GM21723 (cell line): ENCODE data around the gene CENPX.
"Not testable (repeated sequence)": the region's sequence is repeated elsewhere in the genome, so short reads cannot be mapped to it uniquely, and the experiment has no call there.

Source experiments
- ATAC-seq: cut with Tn5 transposase; IDR thresholded peaks from one replicate; pipeline ENCODE4 v1.9.1; 2021; ENCODE audit warnings: mild to moderate bottlenecking, moderate library complexity; ENCODE audit not compliant: unreplicated experiment

The CENPX gene

DNA sequence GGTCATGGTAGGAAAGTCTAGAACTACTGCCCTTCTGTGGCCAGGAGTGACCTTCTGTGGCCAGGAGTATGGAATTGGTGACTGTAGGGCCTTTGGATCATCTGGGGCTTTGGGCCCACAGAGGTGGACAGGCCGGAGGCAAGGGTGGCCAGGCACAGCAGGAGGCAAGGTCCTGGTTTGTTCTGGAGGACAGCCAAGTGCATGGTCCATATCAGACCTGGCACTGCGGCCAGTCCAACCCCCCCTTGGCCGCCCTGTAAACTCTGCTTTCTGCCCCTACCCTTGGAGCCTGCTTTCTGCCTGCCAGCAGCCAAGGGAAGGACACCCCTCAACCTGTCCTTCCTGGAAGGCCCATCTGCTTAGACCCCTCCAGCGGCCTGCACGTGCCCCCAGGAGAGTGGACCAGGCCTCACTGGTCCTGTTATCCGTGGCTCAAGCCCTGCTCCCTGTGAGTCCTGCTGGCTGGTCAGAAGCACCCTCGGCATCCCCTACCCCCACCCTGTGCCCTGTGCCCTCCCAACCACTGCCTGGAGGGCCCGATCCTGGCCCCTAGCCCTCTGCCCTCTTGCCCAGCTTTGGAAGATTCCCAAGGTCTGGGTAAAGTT, 17.1 kb upstream of the CENPX start:
- no peak for ATAC-seq

DNA sequence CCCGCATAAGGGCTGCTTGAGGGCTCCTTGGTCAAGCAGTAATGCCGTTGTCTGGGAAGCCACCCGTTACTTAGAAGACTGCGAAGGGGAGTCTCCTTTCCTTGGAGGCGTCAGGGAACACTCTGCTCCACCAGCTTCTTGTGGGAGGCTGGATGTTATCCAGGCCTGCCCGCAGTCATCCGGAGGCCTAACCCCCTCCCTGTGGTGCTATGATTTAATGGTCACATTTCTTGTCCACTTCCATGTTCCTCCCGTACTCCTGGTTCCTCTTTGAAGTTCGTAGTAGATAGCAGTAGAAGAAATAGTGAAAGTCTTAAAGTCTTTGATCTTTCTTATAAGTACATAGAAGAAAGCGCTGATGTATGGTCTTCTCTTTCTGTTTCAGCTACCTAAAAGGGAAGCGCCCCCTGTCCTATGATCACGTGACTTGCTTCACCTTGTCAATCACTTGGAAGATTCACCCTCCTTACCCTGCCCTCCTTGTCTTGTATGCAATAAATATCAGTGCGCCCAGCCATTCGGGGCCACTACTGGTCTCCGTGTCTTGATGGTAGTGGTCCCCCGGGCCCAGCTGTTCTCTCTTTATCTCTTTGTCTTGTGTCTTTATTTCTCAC, 16.2 kb upstream of the CENPX start:
- ATAC-seq, result not testable (repeated sequence)

DNA sequence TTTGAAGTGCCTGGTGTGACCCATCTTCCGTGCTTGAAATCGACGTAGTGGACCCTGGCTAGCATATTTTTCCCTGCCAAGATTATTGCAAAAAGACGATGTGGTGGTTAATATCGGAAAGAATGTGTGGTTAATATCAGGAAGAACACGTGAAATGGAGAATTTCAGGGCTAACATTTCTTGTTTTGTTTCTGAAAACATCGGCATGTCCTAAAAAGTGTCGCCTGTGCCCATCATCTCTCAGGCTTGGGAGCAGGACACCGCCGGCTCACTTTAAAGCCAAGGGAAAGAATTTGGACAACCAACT, 15.2 kb upstream of the CENPX start:
- no peak for ATAC-seq

DNA sequence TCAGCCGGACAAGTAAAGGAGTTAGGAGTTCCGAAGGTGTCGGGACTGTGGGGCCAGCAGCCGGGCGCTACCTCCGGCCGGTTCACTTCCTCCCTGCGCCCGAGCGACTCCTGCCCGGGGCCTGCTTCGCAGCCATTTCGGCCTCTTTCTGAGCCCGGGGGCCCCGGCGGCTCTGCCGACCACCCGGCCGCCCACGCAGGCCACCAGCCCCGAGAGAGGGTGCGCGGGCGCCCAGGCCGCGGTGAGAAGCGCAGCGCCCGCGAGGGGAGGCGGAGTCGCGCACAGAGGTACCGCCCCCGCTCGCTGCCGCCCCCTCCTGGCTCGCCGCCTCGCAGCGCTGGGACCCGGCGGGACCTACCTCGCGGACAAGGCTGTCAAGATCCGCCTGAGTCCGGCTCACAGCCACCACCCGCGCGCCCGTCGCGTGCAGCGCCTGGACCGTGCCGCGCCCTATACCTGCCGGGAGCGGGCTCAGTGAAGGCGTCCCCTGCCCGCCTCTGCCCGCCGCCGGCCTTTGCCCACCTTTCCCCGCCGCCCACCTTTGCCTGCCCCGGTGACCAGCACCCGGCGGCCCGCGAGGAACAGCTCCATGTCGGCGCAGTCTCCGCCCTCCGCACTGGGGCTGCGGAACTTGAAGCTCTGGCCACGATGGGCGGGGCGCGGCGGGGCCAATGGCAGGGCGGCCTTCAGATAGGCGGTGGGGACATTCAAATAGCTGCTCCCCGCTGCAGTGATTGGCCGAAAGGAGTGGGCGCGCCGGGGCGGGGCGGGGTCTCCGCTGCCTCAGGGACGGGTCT, 14.6 kb upstream of the CENPX start, which contains the start of gene DCXR:
Gene DCXR (minus strand): TSS at position 606 of the 797 bp plus-strand sequence. CDS start 15 bp downstream, at position 591.
- ATAC-seq, result peak; percentile 85

DNA sequence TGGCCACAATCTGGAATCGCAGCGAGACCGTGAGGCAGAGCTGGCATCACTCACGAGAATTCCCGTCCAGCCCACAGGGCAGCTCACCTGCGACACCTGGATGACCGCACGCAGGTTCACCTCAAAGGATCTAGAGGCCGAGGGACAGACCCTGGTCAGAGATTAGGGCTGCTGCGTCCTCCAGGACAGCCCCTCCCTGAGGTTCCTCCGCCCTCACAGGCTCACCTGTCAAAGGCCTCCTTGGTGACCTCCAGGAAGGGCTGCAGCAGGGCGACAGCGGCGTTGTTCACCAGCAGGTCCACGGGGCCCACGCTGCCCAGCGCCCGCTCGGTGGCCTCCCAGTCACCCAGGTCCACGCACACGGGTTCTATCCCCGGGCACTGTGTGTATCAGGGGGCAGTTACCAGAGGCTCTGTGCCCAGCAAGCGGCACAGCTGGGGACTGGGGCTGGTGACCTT, 14.0 kb upstream of the CENPX start:
- ATAC-seq, result no peak

DNA sequence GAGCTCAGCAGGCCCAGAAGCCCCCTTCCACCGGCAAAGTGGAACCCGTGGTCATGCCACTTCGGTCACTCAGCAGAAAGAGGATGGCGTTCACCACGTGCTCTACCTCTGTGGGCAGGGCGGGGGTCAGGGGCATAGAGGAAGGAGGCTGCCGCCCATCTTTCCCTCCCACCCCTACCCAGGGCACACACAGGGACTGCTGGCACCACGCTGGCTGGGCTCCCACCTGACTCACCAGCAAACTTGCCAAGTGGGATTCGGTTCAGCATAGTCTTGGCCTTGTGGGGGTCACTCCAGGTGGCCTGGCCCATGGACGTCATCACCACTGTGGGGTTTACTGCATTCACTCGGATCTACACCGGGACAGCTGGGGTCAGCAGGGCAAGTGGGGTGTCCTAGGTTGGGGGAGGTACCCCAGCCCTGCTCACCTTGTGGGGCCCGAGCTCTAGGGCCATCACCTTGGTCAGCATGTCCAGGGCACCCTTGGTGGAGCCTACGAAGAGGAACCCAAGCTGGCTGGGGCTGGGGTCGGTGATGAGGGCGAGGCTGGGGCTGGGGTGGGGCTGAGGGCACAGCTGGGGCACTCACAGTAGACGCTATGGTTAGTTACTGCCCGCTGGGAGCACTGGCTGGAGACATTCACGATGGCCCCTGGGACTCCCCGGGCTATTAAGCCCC, 13.4 kb upstream of the CENPX start:
- no peak for ATAC-seq

DNA sequence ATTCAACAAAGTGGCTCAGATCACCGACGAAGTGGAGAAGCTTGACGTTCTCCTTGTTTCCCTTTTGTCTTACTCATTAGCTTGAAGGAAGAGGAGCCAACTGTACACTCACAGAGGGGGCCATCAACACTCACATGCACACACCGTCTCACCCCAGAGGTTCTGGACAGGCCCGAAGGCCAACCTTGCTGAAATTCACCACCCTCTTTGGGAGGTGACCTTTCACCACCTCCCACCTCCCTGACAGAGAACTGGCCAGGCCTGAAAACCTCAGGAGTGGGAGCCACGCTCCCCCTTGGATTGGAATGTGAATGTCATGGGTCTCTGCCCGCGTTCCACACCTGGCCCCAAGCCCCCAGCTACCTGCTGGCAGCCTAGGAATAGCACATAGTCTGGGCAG, 12.8 kb upstream of the CENPX start:
- no peak for ATAC-seq

DNA sequence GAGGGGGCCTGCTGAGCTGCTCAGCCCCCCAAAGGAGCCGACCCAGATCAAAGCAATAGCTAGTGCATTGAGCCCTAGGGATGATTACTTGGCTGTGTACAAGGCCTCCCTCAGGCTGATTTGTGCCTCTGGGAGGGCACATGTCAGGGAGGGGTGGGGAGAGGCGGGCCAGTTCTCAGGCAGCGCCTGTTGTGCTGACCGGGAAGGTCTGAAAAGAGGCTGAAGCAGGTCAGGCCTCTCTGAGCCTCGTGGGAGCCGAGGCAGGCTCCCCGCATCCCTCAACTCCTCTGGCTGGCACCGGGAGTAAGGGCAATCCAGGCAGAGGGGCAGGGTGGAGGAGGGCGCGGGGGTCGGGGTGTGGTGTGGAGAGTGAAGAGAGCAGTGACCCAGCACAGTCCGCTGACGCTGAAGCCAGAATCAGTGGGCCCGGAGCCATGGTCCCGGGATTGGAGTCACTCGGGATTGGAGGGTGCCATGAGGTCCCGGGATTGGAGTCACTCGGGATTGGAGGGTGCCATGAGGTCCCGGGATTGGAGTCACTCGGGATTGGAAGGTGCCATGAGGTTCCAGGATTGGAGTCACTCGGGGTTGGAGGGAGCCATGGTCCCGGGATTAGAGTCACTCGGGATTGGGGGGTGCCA, 11.8 kb upstream of the CENPX start:
- no peak for ATAC-seq

DNA sequence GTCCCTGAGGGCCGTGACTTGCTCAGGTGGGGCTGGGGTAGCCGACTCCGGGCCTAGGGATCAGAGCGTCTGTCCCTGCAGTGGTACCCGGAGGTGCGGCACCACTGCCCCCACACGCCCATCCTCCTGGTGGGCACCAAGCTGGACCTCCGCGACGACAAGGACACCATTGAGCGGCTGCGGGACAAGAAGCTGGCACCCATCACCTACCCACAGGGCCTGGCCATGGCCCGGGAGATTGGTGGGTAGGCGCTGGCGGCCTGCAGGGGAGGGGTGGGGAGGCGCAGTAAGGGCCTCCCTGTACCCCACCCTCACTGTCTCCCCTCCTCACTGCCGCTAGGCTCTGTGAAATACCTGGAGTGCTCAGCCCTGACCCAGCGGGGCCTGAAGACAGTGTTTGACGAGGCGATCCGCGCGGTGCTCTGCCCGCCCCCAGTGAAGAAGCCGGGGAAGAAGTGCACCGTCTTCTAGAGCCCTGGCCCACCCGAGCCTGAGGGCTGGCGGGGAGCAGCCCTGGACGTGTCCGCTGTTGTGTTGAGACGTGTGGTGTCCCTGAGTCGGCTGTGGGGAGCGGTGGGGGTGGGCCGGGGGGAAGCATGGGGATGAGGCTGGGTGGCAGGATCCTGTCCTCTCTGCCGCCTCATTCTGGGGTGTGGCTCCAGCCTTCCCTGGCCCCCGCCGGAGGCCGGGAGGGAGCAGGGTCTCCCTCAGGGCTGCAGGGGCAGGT, 10.8 kb upstream of the CENPX start:
- no peak for ATAC-seq

DNA sequence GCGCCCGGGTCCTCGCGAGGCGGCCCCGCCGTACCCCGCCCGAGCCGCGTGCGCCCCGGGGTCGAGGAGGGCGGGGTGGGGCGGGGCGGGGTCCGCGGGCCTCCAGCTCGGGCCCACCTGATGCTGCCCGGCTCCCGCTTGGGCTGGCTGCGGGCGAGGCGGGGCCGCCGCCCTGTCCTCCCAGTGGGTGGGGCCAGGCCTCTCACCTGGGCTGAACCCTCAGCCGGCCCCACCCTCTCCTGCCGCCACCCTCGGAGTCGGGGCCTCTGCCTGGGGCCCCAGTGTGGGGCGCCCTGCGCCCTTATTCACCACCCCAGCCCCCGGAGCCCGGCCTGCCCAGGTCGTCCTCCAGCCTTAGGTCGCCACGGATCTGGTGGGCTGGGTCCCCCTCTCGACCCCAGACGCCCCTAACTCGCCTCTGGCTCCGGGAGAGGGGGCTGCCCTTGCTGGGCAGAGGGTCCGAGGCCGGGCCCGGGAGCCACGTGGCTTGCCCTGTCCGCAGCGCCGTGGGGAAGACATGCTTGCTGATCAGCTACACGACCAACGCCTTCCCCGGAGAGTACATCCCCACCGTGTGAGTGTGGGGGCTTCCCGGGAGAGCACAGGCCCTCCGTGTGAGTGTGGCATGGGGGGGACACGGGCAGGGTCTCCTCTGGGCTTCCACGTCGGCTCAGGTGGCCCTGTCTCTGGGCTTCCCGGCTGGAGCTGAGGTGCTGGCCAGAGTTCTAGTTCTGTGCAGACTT, 9.4 kb upstream of the CENPX start:
- no peak for ATAC-seq

DNA sequence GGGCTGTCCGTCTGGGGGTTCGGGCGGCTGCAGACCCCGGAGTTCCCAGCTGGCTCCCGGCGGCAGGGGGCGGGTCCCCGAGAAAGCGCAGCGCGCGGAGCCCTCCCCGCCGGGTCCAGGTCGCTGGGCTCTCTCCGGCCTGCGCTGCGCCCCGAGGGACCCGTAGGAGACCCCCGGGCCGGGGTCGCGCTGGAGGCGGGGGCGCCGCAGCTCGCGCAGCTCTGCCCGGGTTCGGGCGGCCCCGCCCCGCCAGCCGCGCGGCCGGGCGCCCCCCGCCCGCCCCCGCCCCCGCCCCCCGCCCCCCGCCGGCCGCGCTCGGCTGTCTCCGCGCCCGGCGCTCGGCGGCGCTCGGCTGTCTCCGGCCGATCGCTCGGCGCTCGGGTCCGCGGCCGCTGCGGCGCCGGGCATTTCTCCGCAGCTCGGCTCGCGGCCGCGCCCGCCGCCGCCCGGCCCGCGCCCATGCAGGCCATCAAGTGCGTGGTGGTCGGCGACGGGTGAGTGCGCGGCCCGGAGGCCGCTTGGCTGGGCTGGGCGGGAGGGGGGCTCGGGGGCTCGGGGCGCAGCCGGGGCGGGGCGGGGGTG, 8.7 kb upstream of the CENPX start, which contains the start of gene RAC3:
Gene RAC3 (plus strand): TSS at position 376 of the 582 bp plus-strand sequence. CDS start 84 bp downstream, at position 460.
- ATAC-seq, result no peak

DNA sequence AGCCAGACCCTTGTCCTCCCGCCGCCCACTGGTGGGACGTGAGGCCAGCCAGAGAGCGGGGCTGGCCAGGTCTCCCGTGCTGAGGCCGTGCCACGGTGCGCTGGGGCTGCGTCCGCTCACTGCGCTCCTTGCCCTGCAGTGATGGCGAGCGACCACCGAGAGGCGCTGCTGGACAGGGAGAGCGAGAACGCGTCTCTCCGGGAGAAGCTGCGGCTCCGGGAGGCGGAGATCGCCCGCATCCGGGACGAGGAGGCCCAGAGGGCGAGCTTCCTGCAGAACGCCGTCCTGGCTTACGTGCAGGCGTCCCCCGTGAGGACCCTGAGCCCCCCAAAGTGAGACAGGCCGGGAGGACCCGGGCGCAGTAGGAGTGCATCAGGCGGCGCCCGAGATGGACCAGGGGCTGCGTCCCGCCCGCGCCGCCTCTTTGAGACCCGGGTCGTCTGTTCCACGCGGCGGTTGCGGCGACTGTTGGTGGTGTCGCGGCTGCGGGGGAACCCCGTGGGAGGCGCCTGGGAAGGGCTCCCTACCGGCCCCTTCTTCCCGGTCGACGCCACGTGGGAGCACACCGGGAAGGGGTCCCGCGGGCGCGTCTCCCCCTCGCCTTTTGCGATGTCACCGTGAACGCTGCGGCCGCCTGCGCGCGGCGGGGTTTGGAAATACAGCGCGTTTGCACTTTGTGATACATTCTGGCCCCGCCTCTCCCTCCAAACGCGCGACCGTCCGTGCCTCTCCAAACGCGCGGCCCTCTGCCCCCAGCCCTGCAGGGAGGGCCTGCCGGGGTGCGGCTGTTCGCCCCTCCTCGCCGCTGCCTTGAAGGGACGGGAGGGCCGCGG, 8.0 kb upstream of the CENPX start:
- ATAC-seq, result peak; percentile 47

DNA sequence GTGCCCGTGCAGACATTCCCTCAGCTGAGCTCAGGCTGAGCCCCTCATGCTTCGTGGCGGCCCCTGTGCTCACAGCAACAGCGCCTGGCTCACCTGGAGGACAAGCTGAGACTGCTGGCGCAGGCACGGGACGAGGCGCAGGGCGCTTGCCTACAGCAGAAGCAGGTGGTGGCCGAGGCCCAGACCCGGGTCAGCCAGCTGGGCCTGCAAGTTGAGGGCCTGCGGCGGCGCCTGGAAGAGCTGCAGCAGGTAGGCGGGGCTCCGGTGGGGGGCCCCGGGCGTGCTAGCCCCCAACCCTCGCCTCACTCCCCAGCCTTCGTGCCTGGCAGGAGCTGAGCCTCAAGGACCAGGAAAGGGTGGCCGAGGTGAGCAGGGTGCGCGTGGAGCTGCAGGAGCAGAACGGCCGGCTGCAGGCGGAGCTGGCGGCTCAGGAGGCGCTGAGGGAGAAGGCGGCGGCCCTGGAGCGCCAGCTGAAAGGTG, 7.4 kb upstream of the CENPX start:
- no peak for ATAC-seq

DNA sequence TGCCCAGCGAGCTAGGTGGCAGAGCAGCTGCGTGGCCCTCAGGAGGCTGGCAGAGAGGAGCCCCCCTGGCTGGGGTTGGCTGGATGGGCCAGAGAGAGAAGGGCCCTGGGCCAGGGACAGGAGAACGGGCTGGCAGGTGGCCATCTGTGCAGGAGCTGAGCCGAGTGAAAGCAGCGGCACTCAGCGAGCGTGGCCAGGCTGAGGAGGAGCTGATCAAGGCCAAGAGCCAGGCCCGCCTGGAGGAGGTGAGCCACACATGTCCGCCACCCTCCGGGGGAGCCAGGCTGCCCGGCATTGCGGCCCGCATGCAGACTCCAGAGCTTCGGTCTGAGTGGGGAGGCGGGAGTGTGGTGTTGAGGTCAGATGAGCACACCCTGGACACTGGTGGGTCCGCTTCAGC, 6.7 kb upstream of the CENPX start:
- no peak for ATAC-seq

DNA sequence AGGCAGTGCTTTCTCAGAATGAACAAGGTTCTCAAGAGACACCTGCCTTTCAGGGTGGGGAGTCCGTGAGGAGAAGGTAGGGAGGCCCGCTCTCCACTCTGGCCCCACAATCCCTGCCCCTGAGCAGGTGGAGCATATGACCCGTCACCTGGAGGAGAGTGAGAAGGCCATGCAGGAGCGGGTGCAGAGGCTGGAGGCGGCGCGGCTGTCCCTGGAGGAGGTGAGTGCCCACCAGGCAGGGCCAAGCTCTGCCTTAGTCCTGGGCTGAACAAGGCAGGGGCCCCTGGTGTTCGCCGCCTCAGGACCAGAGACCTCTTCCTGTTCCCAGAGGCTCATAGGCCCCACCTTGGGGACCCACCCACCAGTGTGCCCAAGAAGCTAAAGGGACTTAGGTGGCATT, 6.3 kb upstream of the CENPX start:
- no peak for ATAC-seq

DNA sequence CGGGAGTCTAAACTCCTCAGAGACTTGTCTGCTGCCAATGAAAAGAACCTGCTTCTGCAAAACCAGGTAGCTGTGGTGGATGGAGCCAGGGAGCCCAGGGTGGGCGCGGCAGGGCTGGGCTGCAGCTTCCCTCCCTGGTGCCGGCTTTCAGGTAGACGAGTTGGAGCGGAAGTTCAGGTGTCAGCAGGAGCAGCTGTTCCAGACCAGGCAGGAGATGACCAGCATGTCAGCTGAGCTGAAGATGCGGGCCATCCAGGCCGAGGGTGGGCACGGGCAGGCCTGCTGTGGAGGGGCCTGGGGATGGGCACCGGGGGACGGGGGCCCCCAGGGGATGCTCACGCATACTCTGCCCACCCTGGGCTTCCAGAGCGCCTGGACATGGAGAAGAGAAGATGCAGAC, 5.6 kb upstream of the CENPX start:
- ATAC-seq, result no peak

DNA sequence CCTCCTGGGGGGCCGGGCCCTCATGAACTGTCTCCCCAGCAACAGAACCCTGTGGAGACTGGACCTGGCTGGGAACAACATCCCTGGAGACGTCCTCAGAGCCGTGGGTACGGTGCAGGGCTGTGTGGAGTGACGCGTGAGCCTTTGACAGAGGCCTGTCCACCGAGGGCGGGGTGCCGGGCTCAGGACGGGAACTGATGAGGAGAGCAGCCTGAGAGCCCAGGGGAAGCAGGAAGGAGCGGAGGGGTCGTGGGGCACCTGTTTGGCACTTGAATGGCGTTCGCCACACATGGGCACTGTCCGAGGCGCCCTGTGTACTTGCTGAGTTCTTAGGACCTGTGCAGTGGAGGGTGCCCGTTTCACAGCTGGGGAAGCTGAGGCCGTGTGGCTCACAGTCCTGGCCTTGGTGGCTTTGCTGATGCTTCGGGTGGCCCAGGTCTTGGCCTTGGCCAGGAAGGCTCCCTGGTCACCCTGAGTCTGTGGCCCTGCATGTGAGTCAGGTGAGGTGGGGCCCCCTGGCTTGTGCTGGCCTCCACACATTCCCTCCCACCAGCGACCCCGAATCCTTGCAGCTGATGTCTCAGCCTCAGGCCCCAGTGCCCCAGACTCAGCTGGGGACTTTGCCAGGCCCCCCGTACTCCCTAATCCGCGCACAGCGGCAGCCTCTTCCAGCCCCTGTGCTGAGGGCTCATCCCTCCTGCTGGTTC, 2.9 kb upstream of the CENPX start:
- no peak for ATAC-seq

DNA sequence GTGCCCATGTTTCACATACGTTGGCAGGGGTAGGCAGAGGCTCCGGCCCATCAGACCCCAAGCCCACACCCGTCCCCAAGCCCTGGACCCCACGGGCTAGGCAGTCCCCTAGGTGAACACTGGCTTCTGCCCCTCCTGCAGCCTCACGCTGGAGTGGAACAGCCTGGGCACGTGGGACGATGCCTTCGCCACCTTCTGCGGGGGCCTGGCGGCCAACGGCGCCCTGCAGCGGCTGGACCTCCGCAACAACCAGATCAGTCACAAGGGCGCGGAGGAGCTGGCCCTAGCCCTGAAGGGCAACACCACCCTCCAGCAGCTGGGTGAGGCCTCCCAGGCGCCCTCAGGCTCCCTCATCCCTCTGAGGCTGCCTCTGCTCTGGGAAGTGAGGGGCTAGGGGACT, 2.2 kb upstream of the CENPX start:
- no peak for ATAC-seq
